HG03565 (cell line): ENCODE measurements around the gene DUS2.
"Not testable (repeated sequence)": the region's sequence is repeated elsewhere in the genome, so short reads cannot be mapped to it uniquely, and the experiment has no call there.

ENCODE experiments used
- ATAC-seq: cut with Tn5 transposase; IDR thresholded peaks from one replicate; pipeline ENCODE4 v1.9.1; 2021; ENCODE audit warnings: mild to moderate bottlenecking, moderate library complexity; ENCODE audit not compliant: unreplicated experiment

DUS2 gene

DNA sequence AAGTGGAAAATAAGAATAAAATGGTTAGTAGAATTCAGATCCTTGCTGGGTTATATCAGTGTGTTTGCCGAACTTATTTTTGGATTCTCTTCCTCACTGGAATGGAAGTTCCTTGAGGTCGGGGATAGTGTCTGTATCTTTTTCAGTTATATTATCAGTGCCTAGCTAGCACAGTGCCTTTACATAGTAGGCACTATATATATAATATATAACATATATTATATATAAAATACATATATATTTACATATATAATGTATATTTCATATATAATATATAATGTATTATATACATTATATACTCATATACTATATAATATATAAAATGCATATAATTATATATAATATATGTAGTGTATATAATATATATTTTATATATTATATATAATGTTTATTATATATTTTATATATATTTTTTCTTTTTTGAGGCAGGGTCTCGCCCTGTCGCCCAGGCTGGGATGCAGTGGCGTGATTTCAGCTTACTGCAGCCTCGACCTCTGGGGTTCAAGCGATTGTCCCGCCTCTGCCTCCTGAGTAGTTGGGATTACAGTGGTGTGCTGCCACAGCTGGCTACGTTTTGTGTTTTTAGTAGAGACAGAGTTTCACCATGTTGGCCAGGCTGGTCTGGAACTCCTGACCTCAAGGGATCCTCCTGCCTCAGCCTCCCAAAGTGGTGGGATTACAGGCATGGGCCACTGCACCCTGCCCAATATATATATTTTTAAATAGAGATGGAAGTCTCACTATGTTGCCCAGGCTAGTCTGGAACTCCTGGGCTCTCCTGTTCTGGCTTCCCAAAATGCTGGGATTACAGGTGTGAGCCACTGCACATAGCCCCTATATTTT lies 65.3 kb downstream of the DUS2 start:
- ATAC-seq, result no peak

DNA sequence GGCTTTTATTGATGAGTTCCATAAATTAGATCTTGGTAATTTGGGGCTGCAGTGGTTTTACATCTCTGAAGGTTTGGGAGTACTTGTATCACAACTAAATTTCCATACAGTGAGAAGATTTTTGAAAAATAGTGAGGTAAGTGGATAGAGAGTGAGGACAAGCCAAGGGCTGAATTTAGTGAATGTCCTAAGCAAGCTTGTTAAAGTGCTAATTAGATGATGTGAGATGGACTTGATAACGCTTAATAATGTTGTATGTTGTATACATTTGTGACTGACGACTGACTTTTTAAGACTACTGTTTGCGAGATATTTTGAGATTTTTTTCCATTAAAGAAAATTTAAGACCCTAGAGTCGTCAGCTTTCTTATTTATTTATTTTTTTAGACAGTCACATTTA lies 66.0 kb downstream of the DUS2 start:
- no peak for ATAC-seq

DNA sequence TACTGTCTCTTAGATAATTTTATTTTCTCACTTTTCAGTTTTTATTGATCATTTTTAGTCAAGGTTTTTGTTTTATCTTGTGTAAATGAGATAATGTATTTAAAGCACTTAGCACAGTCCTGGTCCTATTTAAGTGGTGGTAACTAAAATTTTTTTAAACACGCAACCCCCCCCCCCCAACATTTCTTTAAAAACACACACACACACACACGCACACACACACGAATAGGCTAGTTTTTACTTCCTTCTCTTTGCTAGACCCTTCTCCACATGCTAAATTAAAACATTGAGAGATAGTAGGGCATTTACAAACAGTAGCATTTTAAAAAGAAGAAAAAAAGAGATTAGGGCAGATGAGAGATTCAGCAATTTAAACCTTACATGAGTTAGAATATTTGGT lies 67.0 kb downstream of the DUS2 start:
- no peak for ATAC-seq

DNA sequence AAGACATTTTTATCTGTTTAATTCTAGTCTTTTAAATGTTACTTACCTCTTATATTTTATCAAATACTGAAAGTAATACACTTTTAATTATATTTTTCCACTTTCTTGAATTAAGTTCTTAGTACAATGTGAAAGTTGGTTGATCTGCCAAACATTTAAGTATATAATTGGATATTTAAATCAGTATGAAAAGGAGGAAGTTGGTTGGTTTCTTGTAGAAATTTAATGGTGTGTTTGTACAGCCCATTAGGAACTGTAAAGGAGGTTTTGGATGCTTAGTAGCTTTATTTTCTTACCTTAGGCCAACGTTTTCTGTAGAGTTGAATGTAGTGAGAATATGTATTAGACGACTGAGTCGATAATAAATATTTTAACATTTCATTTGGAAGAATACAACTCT lies 67.4 kb downstream of the DUS2 start:
- no peak for ATAC-seq

DNA sequence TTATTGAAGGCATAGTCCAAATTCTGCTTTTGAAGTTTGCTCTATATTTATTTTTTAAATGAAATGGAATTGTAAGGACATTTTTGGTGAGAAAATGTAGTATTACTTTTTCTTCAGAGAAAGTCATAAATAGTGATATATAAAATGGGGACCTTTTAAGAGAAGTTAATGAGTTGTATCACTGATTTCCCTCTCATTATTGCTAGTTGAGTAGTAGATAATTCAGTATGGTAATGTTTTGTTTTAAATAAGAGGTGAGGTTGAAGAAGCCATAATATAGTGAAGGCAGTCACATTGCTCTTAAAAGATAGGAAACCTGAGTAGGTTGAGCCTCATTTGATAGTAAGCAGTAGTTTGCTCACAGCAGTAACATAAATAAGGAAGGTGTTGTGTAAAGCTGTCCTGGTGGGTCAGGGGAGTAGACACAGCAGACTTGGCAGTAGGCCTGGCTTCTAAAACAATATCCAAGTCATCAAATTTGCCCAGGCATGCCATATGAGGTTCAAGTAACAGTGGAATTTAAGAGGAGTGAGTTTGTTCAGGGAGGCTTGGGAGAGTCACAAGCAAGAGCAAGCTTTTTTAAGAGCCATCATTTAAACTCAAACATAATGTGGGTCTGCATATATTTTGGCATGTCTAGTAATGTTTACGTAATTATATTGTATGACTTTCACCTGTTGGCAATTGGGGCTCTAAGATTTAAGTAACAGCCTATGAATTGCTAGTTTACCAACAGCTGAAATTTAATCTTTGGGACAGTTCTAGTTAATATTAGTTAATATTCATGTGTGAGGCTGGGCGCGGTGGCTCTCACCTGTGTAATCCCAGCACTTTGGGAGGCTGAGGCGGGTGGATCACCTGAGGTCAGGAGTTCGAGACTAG lies 68.5 kb downstream of the DUS2 start:
- no peak for ATAC-seq

DNA sequence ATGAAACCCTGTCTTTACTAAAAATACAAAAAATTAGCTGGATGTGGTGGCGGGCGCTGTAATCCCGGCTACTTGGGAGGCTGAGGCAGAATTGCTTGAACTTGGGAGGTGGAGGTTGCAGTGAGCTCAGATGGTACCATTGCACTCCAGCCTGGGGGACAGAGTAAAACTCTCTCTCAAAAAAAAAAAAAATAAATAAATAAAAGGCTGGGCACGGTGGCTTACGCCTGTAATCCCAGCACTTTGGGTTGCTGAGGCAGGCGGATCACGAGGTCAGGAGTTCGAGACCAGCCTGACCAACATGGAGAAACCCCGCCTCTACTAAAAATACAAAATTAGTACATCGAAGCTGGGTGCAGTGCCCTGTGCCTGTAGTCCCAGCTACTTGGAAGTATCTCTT lies 69.2 kb downstream of the DUS2 start:
- not testable (repeated sequence) for ATAC-seq

DNA sequence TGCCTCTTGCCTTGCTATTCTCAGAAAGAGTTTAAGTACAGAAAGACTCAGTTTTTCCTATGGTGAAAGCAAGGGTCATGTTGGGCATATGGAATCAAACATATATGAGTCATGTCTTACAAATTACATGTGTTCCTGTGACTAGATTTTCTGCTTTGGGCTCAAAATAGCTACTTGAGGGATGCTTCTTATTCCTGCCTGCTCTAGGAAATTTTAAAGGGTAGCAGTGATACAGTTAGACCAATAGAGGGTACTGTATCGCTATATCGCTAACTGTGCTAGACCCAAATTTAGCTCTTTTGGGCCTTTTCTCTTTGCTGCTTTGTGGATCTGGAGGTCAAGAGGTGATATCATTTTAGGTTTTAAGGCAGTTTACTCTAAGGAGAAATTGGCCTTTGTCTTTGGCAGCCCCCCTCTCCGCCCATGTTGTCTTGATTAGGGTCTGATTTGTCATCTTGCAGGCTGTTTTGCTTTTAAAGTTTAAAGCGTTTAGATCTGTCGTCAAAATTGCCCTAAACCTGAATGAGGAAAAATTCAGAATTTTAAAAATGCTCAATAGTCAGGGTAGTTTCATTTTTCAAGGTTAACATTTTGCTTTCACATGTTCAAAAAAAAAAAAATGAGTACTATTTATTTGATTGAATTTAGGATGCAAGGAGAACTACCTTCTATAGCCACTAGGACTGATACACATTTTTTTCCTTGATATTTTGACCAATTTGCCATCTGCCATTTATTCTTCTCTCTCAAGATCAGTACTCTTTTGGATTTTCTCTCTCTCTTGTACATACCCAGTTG lies 70.9 kb downstream of the DUS2 start:
- no peak for ATAC-seq

DNA sequence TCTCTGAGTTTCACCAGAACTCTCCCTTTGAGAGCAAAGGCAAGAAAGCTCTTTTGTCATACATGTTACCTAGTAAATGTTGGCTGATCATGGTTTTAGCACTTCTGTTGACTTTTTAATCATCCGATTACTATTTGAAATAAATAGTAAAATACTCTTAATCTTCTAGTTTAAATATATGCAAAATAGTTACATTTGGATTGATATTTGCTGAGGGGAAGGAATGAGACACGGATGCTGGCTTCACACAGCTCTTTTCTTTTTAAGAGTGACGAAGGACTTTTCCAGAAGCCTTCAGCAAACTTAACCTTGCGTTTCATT lies 71.5 kb downstream of the DUS2 start:
- no peak for ATAC-seq

DNA sequence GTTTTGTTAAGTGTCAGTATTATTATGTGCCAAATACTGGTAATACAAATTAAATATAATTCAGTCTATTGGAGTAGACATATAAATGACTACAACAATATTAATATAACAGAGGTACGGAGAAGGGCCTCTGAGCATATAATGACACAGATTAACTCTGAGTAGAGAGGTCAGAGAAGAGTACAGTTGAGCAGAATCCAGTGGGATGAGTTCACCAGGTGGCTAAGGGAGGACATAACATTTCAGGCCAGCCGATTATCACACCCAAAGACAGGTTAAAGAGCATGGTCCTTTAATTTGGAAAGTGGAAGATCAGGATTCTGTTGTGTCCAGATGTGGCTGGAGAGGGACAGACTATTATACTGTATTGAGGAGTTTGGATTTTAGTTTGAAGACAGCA lies 73.4 kb downstream of the DUS2 start:
- ATAC-seq, result no peak

DNA sequence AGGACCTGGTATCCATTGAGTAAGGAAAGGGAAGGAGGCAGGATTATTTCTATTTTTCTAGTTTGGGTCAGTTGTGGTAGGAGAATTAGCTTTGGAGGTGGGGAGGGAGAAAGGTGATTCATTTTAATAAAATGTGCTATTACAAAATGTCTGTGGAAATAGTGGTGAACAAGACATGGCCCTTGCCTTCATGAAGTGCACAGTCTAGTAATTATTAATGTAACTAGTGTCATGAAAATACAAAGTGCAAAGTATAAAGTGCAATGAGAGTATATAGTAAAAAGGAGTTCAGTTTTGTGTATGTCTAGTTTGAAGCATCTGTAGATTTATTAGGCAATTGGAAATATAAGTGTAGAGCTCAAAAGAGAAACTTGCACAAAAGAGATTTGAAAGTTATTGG lies 74.0 kb downstream of the DUS2 start:
- ATAC-seq, result no peak

DNA sequence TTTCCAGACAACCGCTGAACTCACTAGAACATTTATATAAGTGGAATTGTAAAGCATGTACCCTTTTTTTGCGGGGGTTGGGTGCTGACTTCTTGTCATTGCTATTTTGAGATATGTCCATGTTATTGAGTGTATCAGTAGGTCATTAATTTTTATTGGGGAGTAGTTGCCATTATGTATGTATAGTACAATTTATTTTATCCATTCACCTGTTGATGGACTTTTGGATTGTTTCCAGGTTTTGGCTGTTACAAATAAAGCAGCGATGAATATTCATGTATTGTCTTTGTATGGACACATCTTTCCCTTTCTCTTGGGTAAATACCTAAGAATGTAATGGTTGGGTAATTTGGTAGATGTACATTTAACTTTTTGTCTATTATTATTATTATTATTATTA lies 74.8 kb downstream of the DUS2 start:
- no peak for ATAC-seq

DNA sequence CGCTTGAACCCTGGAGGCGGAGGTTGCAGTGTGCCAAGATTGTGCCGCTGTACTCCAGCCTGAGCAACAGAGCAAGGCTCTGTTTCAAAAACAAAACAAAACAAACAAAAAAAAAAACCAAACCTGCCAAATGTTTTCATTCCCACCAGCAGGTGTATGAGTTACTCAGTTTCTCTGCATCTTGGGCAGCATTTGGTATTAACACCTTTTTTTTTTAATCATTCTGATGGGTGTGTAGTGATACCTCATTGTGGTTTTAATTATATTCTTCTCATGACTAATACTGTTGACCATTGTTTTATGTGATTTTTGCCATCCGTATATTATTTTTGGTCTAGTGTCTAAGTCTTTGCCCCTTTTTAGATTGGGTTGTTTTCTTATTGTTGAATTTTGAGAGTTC lies 77.4 kb downstream of the DUS2 start:
- no peak for ATAC-seq

DNA sequence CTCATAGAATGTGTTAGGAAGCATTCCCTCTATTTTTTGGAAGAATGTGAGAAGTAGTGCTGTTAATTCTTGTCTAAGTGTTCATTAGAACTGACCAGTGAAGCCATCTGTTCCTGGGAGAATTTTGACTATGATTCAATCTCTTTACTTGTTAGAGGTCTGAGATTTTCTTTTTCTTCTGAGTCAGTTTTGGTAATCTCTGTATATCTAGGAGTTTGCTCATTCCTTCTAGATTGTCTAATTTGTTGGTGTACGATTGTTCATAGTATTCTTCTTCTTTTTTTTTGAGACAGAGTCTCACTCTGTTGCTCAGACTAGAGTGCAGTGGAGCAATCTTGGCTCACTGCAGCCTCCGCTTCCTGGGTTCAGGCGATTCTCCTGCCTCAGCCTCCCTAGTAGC lies 82.5 kb downstream of the DUS2 start:
- no peak for ATAC-seq

DNA sequence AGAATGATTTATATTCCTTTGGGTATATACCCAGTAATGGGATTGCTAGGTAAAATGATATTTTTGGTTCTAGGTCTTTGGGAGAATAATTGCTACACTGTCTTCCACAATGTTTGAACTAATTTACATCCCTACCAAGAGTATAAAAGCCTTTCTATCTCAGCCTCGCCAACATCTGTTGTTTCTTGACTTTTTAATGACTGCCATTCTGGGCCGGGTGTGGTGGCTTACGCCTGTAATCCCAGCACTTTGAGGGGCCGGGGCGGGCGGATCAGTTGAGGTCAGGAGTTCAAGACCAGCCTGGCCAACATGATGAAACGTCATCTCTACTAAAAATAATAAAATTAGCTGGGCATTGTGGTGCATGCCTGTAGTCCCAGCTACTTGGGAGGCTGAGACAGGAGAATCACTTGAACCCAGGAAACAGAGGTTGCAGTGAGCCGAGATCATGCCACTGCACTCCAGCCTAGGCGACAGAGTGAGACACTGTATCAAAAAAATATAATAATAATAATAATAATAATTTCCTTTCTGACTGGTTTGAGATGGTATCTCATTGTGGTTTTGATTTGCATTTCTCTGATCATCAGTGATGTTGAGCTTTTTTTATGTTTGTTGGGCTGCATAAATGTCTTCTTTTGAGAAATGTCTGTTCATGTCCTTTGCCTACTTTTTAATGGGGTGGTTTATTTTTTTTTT lies 84.3 kb downstream of the DUS2 start:
- ATAC-seq, result not testable (repeated sequence)

DNA sequence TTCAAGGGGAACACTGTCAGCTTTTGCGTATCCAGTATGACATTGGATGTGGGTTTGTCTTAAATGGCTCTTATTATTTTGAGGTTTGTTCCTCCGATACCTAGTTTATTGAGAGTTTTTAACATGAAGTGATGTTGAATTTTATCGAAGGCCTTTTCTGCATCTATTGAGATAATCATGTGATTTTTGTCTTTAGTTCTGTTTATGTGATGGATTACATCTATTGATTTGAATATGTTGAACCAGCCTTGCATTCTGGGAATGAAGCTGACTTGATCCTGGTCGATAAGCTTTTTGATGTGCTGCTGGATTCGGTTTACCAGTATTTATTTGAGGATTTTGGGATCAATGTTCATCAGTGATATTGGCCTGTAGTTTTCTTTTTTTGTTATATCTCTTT lies 86.1 kb downstream of the DUS2 start:
- ATAC-seq, result not testable (repeated sequence)

DNA sequence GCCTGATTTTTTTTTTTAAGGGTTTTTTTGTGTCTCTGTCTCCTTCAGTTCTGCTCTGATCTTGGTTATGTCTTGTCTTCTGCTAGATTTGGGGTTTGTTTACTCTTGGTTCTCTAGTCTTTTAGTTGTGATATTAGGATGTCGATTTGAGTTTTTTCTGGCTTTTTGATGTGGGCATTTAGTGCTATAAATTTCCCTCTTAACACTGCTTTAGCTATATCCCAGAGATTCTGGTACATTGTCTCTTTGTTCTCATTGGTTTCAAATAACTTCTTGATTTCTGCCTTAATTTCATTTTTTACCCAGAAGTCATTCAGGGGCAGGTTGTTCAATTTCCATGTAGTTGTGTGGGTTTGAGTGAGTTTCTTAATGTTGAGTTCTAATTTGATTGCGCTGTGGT lies 87.5 kb downstream of the DUS2 start:
- not testable (repeated sequence) for ATAC-seq

DNA sequence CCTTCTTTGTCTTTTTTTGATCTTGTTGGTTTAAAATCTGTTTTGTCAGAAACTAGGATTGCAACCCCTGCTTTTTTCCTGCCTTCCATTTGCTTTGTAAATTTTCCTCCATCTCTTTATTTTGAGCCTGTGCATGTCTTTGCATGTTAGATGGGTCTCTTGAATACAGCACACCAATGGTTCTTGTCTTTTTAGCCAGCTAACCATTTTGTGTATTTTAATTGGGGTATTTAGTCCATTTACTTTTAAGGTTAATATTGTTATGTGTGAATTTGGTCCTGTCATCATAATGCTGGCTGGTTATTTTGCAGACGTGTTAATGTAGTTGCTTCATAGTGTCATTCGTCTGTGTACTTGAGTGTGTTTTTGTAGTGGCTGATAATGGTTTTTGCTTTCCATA lies 88.3 kb downstream of the DUS2 start:
- no peak for ATAC-seq

DNA sequence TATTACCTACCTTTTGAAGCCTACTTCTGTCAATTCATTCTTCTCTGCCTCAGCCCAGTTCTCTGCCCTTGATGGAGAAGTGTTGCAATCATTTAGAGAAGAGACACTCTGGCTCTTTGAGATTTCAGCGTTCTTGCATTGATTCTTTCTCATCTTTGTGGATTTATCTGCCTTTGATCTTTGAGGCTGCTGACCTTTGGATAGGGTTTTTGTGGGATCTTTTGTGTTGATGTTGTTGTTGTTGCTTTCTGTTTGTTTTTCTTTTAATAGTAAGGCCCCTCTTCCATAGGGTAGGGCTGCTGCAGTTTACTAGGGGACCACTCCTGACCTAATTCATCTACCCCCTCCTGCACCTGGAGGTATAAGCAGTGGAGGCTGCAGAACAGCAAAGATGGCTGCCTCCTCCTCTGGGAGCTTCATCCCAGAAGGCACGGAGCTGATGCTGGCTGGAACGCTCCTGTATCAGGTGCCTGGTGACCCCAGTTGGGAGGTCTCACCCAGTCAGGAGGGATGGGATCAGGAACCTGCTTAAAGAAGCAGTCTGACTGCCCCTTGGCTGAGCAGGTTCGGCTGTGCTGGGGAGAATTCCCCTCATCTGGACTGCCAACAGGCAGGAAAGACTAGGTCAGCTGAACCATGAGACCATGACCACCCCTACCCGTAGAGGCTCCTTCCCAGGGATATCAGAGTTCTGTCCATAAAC lies 90.1 kb downstream of the DUS2 start:
- no peak for ATAC-seq

DNA sequence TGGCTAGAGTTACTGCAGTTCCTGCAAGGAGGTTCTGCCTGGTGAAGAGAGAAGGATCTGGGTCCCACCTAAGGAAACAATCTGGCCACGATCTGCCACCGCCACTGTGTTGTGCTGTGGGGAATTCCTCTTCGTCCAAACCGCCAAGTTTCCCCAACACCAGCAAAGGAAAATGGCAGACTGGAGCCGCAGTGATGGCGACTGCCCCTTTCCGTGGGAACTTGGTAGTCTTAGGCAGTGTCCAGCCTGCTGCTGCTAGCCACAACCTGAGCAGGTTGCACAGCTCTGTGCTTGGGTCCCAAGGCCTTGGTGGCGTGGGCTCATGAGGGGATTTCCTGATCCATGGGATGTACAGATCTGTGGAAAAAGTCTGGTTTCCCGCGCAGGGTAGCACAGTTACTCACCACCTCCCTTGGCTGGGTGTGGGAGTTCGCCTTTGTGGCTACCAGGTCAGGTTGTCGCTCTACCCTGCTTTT lies 90.7 kb downstream of the DUS2 start:
- no peak for ATAC-seq

DNA sequence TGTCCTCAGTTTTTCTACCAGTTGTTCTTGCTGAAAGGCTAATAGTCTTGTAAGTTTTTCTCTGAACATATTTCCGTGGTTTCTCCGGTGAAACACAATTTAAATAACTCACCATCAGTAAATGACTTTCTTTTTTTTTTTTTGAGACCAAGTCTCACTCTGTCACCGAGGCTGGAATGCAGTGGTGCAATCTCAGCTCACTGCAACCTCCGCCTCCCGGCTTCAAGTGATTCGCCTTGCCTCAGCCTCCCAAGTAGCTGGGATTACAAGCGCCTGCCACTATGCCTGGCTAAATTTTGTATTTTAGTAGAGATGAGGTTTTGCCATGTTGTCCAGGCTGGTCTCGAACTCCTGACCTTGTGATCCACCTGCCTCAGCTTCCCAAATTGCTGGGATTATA lies 91.9 kb downstream of the DUS2 start:
- ATAC-seq, result not testable (repeated sequence)
